HG02623 (cell line): ENCODE data around the gene ARID3A.

Experiments
- ATAC-seq: cut with Tn5 transposase; IDR thresholded peaks from one replicate; pipeline ENCODE4 v1.9.1; 2021; ENCODE audit warnings: moderate library complexity; ENCODE audit not compliant: unreplicated experiment

ARID3A gene

DNA sequence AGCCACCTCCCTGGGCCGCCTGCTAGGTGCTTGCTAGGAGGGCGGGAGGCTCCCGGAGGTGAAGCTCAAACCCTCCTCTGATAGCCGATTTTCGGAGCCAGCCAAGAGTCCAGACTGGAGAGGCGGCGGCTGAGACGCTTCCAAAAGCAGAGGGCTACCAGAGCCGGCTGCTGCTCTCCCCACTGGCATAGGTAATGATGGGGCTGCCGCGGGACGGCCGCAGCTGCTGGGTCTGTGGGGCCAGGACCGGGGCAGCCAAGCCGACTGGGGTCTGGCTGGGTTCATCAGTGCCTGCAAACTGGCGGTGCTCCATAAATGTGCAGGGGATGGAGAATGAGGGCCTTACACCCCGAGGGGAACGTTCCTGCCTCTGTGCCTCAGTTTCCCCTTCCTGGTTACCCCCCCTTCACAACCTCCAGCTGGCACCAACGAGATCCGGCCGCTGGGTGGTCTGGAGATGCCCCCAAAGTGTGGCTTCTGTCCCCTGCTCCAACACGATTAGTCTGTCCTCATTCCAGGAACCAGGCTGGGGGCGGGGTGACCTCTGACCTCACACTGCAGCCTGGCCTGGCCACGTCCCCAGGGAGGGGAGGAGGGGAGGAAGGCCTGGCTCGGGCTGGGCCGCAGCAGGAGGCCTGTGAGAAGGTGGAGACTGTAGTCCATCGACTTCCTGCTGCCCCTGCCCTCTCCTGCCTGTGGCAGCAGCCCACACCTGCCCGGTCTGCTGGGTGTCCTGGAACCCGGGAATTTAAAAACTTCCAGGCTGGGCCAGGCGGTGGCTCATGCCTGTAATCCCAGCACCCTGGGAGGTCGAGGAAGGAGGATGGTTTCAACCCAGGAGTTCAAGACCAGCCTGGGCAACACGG is 54.5 kb downstream of the ARID3A start:
- ATAC-seq: no peak

- no peak for ATAC-seq
Measured at GRCh38 chr19:982567-983170, 56.8 kb downstream of the ARID3A start.

GRCh38 chr19:984165-984967 is 58.5 kb downstream of the ARID3A start, which contains the start of gene WDR18:
Gene WDR18, plus strand, starts transcription at chr19:984345. Its CDS starts 9 bp downstream, at chr19:984354.
- ATAC-seq: peak; percentile 80

DNA sequence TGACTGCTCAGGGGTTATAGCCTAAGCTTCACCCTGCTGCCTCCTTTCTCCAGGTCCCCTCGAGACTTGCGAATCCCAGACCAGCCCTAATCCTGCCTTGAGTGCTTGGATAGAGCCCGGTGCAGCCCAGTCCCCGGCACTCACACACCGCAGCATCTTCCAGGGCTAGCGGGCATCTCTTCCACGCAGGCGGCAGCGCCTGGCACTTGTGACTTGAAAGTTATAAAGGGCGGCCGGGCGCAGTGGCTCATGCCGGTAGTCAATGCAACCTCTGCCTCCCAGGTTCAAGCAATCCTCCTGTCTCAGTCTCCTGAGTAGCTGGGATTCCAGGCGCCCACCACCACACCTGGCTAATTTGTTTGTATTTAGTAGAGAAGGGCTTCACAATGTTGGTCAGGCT is 60.2 kb downstream of the ARID3A start:
- no peak for ATAC-seq

DNA sequence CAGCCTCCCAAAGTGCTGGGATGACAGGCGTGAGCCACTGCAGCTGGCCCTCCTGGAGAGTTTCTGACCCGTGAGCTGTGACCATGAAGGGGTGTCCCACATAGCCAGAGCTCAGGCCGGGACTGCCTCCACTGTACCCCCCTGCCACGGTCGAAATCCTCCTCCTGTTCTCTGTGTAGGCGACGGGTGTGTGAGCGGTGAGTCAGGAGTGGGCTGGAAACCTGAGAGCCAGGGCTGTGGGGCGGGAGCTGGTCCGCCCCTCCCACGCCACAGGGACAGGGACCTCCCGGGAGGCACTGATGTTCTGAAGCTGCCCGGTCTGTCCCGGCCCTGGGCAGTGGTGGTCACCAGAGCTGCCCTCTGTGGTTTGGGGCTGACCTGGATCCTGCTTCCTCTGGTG is 62.2 kb downstream of the ARID3A start:
- no peak for ATAC-seq

GRCh38 chr19:988510-988909 is 62.7 kb downstream of the ARID3A start:
- no peak for ATAC-seq

GRCh38 chr19:989381-990081 is 63.7 kb downstream of the ARID3A start:
- ATAC-seq: no peak

GRCh38 chr19:990119-990571 is 64.3 kb downstream of the ARID3A start:
- ATAC-seq: no peak

GRCh38 chr19:990746-991145 is 64.9 kb downstream of the ARID3A start:
- no peak for ATAC-seq

DNA sequence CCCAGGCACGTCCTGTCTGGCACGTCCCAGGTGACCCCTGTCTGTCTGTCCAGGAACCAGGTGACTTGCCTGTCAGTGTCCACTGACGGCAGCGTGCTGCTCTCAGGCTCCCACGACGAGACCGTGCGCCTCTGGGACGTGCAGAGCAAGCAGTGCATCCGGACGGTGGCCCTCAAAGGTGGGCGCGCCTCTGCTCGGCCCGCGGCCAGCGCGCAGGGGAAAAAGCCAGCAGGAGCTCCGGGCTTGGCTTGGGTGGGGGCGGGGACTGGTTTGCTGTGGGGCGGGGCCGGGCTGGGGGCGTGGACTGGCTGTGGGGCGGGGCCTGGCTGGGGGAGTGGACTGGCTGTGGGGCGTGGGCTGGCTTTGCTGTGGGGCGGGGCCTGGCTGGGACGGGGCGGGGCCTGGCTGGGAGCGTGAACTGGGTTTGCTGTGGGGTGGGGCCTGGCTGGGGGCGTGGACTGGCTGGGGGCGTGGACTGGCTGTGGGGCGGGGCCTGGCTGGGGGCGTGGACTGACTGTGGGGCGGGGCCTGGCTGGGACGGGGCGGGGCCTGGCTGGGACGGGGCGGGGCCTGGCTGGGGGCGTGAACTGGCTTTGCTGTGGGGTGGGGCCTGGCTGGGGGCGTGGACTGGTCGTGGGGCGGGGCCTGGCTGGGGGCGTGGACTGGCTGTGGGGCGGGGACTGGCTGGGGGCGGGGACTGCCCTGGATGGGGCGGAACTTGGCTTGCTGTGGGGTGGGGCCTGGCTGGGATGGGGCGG is 65.5 kb downstream of the ARID3A start:
- no peak for ATAC-seq

DNA sequence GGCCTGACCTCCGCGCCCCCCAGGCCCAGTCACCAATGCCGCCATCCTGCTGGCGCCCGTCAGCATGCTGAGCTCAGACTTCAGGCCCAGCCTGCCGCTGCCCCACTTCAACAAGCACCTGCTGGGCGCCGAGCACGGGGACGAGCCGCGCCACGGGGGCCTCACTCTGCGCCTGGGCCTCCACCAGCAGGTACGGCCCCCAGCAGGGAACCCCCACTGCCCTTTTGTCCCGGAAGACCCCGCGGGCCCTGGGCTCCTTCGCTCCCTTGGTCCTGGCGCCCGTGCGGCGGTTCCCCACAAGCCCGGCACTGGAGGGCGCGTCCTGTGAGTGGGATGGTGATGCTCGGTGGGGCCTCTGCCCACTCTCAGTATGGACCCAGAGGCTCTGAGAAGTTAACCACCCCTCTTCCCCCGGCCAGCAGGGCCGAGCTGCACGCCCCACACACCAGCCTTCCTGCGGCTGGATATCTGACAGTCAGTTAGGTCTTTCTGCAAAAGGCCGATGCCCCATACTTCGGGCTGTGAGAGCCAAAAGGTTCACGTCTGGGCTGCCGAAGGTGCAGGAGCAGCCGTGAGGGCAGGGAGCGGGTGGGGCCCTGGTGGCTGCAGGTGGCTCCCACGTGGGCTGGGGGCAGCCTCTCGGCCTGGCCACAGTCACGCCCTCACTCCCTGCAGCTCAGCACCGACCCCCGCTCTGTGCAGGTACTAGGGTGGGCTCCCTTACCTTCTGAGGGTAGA is 66.3 kb downstream of the ARID3A start:
- no peak for ATAC-seq

GRCh38 chr19:992670-993055 is 66.8 kb downstream of the ARID3A start:
- ATAC-seq: no peak

- ATAC-seq: no peak
Measured at GRCh38 chr19:993361-993830, 67.6 kb downstream of the ARID3A start.

- no peak for ATAC-seq
Measured at GRCh38 chr19:993831-994393, 68.1 kb downstream of the ARID3A start.

DNA sequence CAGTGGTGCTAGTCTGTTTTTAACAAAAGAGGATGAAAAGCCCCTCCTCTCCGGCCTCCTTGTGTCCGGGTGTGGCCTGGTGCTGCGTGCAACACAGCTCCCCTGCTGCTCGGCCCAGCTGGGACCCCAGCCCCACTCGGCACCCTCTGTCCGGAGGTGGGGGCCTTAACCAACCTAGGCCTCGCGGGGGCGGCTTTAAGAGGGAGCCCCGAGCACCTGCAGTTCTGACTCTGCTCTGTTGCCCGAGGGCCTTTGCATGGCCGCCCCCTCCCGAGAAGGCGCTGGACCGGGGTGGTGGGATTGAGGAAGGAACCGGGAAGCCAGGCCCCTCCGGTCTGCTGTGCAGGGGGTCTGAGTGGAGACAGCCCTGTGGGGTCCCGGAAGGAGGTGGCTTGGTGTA is 68.7 kb downstream of the ARID3A start:
- ATAC-seq: no peak

DNA sequence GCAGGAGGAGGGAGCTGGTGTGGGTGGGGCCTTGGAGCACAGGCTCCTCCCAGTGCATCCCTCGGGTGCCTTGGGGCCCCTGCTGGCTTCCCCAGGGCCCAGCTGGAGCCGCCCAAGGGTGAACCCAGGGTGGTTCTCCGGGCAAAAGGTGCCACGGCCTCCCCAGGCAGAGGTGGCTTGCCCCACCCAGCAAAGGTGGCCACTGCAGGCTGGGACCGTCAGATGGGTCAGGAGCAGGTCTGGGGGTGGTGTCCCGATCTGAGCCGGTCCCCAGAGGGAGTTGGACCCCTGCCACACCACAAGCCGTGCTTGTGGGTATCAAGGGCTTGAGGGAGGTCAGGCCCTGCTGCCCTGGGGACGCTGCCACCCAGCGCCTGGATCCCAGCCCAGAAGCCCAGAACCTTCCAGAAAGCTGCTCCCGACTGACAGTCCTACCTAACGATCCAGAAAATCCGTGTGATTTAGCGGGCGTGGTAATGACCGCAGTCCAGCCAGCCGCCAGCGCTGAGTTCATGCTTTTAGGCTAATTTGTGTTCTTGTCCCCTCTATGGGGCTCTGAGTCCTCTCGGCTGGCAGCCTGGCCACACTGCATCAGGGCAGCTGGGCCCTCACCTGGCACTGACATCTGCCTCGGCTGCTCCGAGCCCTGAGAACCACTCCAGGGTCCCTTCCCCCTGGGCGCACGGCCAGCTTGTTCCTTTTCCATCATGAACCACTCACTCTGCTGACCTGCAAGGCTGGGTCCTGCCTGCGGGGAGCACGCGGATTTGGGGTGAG is 69.4 kb downstream of the ARID3A start:
- ATAC-seq: no peak

DNA sequence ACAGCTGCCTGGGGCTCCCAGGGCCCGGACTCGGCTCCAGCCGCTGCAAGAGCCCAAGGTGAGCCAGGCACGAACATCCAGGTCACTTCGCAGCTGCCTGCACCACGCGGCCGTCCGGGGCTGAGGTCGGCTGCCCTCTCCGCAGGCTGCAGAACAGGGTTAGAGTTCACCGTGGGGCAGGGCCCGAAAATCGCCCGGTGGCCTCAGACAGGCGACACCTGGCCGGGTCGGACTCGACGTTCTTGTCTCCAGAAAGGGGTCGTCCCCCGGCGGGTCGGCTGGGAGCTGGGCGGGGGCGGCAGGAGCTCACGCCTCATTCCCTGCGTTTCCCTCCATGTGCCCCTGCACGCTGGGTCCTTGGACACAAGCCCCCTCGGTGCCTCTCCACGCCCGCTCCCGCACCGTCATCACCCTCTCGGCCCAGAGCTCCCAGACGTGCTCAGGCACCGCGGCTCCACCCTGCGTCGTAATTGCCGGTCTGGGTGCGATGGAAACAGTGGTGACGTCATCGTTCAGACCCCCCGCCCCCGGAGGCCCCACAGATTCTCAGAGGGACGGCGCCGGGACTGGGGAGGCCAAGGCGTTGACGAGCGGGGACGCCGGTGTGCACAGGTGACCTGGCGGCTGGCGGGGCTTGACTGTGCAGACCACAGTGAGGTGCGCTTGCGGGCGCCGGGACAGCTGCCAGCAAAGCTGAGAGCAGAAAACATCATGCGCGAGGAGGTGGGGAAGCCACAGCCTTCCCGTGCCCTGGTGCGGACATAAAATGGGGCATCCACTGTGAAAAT is 70.4 kb downstream of the ARID3A start:
- no peak for ATAC-seq

GRCh38 chr19:998064-998463 is 72.2 kb downstream of the ARID3A start:
- ATAC-seq: no peak
